Left lung (tissue), 10 donors: ENCODE results near the gene IGSF9. TPM values are rescaled to one million over a fixed set of nuclear protein-coding genes. Genes with fewer than 3 reads are reported as not detected.
A peak's percentile ranks its signal among the peaks of the same experiment; 100 is the strongest.

ENCODE experiments used
- ATAC-seq: fragments of 200-7000 bp; cut with Tn5 transposase; one replicate; pipeline ENCODE4 v1.9.1; 2020; ENCODE audit warnings: moderate library complexity
- DNase-seq, 4 donors: peaks; one replicate each; pipeline ENCODE4 v3.0.0-alpha.2; 2013 to 2020
- H3K27ac ChIP-seq, 2 donors: fragments of 200-600 bp; sonication (generic) in 1 of 2; one replicate each; pipeline versions ENCODE4 v1.5.0 to v1.8.0; 2020 to 2021
- H3K27me3 ChIP-seq, 2 donors: fragments of 200-600 bp; sonication (generic) in 1 of 2; one replicate each; pipeline versions ENCODE4 v1.5.0 to v1.8.0; 2020 to 2021
- H3K36me3 ChIP-seq, 2 donors: fragments of 200-600 bp; sonication (generic) in 1 of 2; one replicate each; pipeline versions ENCODE4 v1.5.0 to v1.8.0; 2020 to 2021
- H3K4me1 ChIP-seq, 2 donors: fragments of 200-600 bp; one replicate each; pipeline ENCODE4 v1.8.0; 2021
- H3K4me3 ChIP-seq, 2 donors: fragments of 200-600 bp; sonication (generic) in 1 of 2; one replicate each; pipeline versions ENCODE4 v1.5.0 to v1.8.0; 2020 to 2021; ENCODE audit warnings: mild to moderate bottlenecking in 1 of 2
- H3K9me3 ChIP-seq, 2 donors: fragments of 200-600 bp; sonication (generic) in 1 of 2; one replicate each; pipeline versions ENCODE4 v1.5.0 to v1.8.0; 2020 to 2021
- intact Hi-C, 2 donors: fragments of 100-400 bp; cut with DNase I; formaldehyde crosslinking; loops; one replicate each; pipeline versions ENCODE4 v1.11.2 to v1.14.2; 2022
- polyA plus RNA-seq, 6 donors: library from polyadenylated mRNA; unstranded; fragments of 120-200 nt; gene quantifications; one replicate each; pipeline ENCODE4 v1.2.1, GENCODE V29; 2013; ENCODE audit not compliant: insufficient read length in 6 of 6
- total RNA-seq, 2 donors: library from RNA; stranded (reverse); fragmentation: NEBNext Ultra II Directional; extraction: Animal tissue kit (Norgen Biotek cat#: 25700); gene quantifications; one replicate each; pipeline ENCODE4 v1.2.1, GENCODE V29; 2021
- TF ChIP-seq, protein P1 (sequence below), 2 donors: fragments of 200-600 bp; sonication (generic) in 1 of 2; IDR thresholded peaks; one replicate each; pipeline versions ENCODE4 v1.5.0 to v1.8.0; 2021; ENCODE audit warnings: antibody characterized with exemption in 2 of 2
- donor health status: DM: no; HTN: yes; CAD: no.
- donor health status: DM: no; HTN: no; CAD: no.

IGSF9 gene
- total and polyA plus RNA-seq, 8 donors = 2.8 to 16.9 (median 13.6) TPM

DNA sequence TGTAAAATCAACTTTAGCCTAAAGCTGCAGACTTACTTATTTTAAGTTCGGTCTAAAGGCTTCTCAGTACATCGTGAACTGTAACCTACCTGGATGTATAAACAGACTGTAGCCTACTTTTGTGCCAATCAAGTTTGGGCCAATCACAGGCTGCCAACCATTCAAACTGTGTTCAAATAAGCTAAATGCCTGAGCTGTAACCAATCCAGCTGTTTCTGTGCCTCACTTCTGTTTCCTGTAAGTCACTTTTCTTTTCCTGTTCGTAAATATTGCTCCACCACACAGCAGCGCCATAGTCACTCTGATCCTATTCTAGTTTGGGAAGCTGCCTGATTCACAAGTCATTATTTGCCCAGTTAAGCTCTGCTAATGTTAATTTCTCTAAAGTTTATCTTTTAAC, 46.1 kb upstream of the IGSF9 start:
- Histone ChIP-seq H3K4me1 (no peaks in the 10 kb centered on the region), H3K27me3 (peaks cover 0 to 6% of the 10 kb centered on the region in 2 donors), H3K36me3 (no peaks in the 10 kb centered on the region), H3K27ac (peak overlapping the region in 1 of 2 donors; percentile 31), H3K4me3 (no peak overlapping the region), H3K9me3 (no peaks in the 10 kb centered on the region)
- intact Hi-C loops = no loop called here
- ATAC-seq (peak; percentile 87), DNase-seq (no peak)
- TF ChIP-seq, protein P1, sequence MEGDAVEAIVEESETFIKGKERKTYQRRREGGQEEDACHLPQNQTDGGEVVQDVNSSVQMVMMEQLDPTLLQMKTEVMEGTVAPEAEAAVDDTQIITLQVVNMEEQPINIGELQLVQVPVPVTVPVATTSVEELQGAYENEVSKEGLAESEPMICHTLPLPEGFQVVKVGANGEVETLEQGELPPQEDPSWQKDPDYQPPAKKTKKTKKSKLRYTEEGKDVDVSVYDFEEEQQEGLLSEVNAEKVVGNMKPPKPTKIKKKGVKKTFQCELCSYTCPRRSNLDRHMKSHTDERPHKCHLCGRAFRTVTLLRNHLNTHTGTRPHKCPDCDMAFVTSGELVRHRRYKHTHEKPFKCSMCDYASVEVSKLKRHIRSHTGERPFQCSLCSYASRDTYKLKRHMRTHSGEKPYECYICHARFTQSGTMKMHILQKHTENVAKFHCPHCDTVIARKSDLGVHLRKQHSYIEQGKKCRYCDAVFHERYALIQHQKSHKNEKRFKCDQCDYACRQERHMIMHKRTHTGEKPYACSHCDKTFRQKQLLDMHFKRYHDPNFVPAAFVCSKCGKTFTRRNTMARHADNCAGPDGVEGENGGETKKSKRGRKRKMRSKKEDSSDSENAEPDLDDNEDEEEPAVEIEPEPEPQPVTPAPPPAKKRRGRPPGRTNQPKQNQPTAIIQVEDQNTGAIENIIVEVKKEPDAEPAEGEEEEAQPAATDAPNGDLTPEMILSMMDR (IDR thresholded peaks at IDR 0.05) = no peak

DNA sequence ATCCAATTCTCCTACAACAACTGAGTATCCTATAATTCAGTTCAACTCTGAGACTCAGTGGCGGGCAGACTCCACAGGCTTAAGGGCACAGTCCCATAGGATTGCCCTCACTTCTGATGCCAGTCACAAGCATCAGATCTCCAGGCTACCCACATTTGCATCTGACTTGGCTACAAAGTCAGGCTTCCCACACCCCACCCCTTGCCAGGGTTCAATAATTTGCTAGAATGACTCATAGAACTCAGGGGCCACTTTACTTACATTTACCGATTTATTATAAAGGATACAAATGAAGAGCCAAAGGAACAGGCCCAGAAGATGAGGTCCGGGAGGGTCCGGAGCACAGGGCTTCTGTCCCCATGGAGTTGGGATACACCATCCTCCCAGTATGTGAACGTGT, 44.6 kb upstream of the IGSF9 start:
- H3K27ac ChIP-seq = no peak overlapping the region
- H3K36me3 ChIP-seq = no peaks in the 10 kb centered on the region
- intact Hi-C loops = no loop called here
- TF ChIP-seq, protein P1 (IDR thresholded peaks at IDR 0.05) = no peak
- ATAC-seq = no peak
- peaks cover 0 to 6% of the 10 kb centered on the region in 2 donors for H3K27me3 ChIP-seq
- H3K9me3 ChIP-seq = no peaks in the 10 kb centered on the region
- H3K4me1 ChIP-seq = no peaks in the 10 kb centered on the region
- H3K4me3 ChIP-seq = no peak overlapping the region
- DNase-seq = no peak

- ATAC-seq = no peak
- H3K9me3 ChIP-seq = no peaks in the 10 kb centered on the region
- TF ChIP-seq, protein P1 (IDR thresholded peaks at IDR 0.05) = no peak
- intact Hi-C loops = no loop called here
- H3K36me3 ChIP-seq = no peaks in the 10 kb centered on the region
- no peak overlapping the region for H3K4me3 ChIP-seq
- no peaks in the 10 kb centered on the region for H3K4me1 ChIP-seq
- H3K27me3 ChIP-seq = peaks cover 0 to 6% of the 10 kb centered on the region in 2 donors
- DNase-seq = no peak
- H3K27ac ChIP-seq = no peak overlapping the region
Measured at GRCh38 chr1:159989581-159989980, 44.2 kb upstream of the IGSF9 start.

DNA sequence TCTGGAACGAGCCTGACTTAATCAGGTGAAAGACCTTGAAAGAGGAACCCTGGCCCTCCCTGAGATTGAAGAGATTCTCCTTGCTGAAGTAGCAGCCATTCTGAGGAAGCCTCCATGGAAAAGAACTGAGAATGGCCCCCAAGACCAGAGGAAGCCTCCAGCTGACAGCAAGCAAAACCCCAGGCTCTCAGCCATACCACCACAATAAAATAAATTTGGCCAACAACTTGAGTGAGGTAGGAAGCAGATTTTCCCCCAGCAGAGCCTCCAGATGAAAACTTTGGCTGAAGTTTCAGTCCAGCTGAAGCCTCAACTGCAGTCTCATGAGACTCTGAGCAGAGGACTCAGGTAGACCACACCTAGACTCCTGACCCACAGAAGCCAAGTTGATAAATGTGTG, 42.6 kb upstream of the IGSF9 start:
- no peaks in the 10 kb centered on the region for H3K9me3 ChIP-seq
- TF ChIP-seq, protein P1 (IDR thresholded peaks at IDR 0.05) = no peak
- peaks cover 0 to 14% of the 10 kb centered on the region in 2 donors for H3K27me3 ChIP-seq
- H3K36me3 ChIP-seq = no peaks in the 10 kb centered on the region
- DNase-seq (no peak), ATAC-seq (no peak)
- no peaks in the 10 kb centered on the region for H3K4me1 ChIP-seq
- no peak overlapping the region for H3K27ac ChIP-seq
- no peak overlapping the region for H3K4me3 ChIP-seq
- intact Hi-C loops = no loop called here

DNA sequence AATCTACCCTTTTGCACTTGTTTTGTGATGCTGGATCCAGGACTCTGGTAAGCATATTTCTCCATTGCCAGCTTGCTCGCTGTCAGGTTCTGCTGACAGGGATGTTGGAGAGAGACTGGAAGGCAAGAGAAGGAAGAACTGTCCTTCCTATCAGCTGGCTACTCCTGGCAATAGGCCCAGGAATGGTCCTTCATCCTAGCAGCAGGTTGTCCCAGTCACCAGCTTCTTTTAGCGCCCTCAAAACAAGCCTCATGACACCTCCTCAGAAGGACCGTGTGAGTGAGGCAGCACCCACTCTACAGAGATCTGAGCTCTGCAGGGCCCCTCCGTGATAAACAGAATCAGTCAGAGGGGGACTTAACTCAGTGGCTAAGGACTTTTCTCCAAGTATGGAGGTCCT, 41.8 kb upstream of the IGSF9 start:
- no peak for ATAC-seq
- TF ChIP-seq, protein P1 (IDR thresholded peaks at IDR 0.05) = no peak
- no peak for DNase-seq
- Histone ChIP-seq H3K36me3 (no peaks in the 10 kb centered on the region), H3K9me3 (no peaks in the 10 kb centered on the region), H3K4me1 (no peaks in the 10 kb centered on the region), H3K27me3 (peaks cover 0 to 14% of the 10 kb centered on the region in 2 donors), H3K27ac (no peak overlapping the region), H3K4me3 (no peak overlapping the region)
- intact Hi-C loops = no loop called here
